ENCODE results near the gene RAPGEF4.

RAPGEF4 gene

DNA sequence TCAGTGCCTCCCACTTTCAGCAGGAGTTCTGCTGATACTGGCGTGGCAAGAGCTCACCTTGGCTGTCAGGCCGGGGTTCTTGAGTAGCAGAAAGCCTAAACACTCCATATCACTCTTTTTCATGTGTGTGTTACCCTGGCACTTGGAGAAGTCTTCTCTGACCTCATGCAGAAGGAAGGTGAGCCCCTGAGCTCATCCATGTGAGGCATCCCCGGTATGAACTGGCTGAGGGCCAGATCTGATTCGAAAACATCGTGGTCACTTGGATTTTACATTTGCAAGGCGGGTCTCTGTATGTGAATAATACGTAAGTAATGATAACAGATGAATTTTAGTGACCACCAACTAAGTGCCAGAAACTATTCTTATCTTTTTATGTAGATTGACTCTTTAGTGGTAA lies 93.6 kb downstream of the RAPGEF4 start:
- DNase-seq = no peak

GRCh38 chr2:172830482-172830881 lies 94.8 kb downstream of the RAPGEF4 start:
- no peak for DNase-seq

DNA sequence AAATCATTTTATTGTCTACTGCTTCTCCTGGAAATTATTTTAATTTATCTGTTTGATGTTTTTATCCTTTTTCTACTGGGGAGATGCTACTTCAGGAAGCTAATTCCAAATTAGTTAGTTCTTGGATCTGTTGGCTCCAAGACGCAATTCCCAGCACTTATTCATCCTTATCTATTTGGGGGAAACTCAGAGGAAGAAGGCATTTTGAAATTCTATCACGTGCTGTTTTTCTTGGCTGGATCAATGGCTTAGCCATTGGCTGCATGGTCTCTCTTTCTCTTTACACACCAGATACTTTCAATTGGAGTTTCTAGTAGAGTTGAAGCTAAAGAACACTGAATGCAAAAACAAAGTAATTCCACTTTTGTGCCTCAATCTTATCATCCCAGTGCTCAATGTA lies 98.3 kb downstream of the RAPGEF4 start:
- no peak for DNase-seq

DNA sequence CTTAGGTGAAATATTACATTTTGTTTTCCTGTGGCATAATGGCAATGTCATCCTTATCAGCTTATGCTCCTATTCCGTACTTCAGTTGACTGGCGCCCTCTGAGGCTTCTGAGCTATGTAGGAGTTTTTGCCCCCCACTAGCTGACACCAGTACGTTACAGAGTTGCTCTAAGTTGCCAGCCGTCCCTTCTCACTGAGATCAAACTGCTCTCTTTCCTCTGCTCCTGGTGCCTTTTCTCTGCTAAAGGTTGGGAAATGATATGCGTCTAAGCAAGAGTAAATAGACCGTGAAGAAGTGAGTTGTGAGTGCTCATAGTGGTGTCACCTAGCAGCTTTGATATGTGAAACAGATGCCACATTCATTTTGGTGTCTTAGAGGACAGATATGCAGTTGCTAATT lies 99.2 kb downstream of the RAPGEF4 start:
- DNase-seq = no peak

DNA sequence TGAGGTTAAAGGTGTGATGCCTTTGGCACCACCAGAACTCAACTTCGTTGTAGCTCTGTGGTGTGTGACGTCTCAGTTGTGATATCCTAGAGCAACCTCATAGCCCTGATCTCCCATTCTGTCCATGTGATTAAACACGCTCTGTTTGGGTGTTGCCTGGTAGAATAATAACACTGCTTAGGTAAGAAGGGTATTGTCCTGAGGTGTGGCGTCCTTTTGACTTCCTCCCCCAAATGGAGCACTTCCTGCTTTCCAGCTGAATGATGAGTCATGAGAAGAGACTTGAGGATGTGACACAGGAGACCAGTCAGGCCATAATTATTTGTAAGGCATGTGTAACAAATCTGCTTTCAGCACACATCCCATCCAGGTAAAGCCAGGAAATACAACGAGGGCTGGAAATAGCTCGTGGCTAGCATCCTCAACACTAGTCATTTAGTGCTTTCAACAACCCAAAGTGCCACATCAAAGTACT lies 100.7 kb downstream of the RAPGEF4 start:
- DNase-seq = no peak

- no peak for DNase-seq
These were observed 101.2 kb downstream of the RAPGEF4 start for GRCh38 chr2:172836827-172837226.

GRCh38 chr2:172839446-172839845 lies 103.8 kb downstream of the RAPGEF4 start:
- DNase-seq = no peak

DNA sequence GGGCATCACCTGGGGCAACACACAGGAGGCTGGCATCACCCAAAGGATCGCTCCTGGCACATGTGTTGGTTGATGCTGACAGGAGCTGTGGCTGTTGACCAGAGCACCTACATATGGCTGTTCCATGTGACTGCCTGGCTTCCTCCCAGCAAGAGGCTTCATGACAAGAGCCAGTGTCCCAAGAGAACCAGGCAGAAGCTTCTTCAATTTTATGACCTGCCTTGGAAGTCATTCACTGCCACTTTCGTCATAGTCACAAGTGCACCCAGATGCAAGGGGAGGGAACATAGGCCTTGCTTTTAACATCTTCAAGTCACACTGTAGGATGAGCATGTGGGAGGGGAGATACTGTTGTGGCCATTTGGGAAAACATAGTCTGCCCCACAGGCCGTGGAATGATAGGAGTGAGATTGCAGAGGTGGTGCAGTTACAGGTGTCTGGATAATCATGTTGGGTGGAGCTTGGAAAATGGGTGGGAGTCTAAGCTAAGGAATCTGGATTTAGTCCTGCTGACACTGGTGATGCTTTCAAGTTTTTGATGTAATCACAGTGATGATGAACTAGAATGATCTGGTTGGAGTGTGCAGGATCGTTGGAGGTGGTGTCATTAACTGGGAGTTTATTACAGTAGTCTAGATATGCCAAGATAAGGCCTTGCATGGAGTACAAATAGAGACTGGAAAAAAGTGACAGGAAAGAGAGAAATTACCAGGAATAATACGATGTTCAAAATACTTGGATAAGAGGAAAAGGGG lies 107.0 kb downstream of the RAPGEF4 start:
- DNase-seq = no peak

- DNase-seq = no peak
These were observed 107.6 kb downstream of the RAPGEF4 start for GRCh38 chr2:172843266-172843582.

DNA sequence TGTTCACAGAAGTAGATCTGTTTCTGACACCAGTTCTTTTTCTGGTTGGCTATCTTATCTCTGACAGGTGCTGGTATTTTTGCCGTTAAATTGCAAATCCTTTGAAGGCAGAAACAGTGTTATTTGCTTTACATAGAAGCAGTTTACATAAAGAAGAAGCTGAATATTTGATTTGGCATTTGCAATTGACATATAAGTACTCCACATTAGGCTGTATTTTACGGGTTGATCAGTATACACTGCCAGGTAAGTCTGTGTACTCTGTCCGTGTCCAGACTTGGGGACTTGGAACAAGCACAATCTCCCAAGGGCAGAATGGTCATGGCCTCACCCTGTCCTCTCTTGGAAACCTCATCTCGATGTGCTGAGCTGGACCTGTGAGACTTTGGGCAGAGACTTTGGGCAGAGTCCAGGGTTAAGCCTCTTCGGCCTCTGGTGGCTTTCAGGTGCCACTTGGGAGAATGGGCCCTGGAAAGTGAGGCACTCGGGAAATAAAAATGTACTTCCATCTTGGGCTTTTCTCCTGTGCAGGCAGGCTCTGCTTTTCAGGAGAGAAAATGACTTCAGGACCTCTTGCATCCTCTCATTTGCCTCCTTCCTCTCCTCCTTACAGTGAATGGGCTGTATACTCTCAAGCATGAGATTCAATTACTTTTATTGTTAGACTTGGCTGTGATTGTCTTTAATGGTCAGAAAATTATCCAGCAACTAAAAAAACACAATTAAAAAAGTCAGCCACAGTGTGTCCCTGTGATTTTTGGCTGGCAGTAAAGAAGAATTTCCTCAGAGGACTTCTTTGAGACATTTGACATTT lies 108.5 kb downstream of the RAPGEF4 start:
- DNase-seq = no peak

- DNase-seq = no peak
These were observed 109.5 kb downstream of the RAPGEF4 start for GRCh38 chr2:172845028-172845630.

DNA sequence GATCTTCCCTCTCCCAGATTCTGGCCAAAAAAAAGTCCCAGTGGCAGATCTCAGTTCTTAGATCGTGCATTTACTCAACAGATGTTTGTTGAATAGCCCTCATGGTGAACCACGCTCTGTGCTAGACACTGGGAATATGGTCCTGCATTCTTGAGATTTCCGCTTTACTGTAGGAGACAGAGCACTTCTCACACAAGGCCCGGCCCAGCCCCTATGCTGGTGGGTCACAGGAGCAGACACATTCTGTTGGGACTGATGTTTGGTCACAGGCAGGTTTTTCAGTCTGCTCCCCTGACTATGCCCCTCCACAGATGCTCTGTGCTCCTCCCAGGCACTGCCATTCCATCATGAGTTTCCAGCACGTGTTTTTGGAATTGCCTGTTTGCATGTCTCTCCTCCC lies 110.9 kb downstream of the RAPGEF4 start:
- DNase-seq = no peak

DNA sequence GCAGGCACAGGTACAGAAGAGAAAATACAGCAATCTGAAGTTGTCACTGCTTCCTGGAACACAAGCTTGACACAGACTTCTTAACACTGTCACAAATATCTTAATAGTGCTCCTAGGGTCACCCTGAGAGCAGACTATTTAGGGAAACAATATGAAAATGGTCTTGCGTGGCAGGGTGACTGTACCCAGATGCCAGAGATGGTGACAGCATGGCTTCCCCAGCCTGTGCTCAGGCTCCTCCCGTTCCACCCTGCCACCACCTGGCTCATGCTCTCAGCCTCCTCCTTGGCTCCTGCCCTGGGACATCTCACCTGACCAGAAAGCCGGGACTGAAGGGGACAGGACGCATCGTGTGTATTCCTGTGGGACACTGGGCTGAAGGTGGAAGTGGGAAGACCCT lies 111.5 kb downstream of the RAPGEF4 start:
- DNase-seq = no peak

GRCh38 chr2:172848519-172848918 lies 112.9 kb downstream of the RAPGEF4 start:
- no peak for DNase-seq

DNA sequence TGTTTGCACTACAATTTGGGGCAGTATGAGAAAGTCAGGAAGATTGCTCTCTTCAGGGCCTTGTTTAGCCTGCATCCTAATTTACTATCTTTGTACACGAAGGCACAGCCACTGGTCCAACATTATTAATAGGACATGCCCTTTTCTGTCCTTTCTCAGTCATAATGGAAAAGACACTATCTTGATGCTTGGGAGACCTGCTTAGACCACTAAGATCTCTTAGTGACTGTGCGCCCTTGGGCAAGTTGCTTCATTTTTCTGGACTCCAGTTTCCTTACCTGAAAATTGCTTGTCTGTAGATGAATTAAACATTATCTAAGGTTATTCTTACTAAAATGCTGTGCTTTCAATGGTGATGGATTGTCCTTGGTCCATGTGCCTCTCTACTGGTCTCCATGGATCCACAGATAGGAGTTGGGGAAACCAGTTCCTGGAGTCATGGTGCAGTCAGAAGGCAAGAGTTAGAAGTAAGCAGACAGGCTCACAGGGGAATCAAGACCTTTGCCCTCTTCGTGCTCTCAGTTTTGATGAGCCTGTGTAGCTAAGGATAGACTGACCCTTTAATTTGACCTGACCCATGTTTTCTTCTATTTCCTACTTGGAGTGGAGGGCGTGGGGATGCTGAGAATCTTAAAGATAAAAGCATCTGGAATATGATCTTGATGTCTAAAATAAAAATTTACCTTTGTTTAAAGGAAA lies 114.0 kb downstream of the RAPGEF4 start:
- no peak for DNase-seq

- no peak for DNase-seq
These were observed 119.9 kb downstream of the RAPGEF4 start for GRCh38 chr2:172855588-172855987.

- DNase-seq = no peak
These were observed 121.0 kb downstream of the RAPGEF4 start for GRCh38 chr2:172856606-172857005.

DNA sequence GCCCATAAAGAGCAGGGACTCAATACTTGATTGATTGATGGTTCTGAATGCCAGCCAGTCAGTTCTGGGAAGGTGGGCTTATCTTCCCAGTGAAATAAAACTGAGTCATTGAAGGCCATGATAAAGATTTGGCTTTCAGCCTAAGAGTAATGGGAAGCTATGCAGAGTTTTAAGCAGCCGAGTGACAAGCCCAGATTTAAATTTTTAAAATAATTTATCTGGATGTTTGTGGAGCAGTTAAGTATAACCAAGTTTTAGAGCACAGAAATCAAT lies 122.8 kb downstream of the RAPGEF4 start:
- no peak for DNase-seq

GRCh38 chr2:172859581-172860335 lies 124.1 kb downstream of the RAPGEF4 start:
- DNase-seq = no peak

DNA sequence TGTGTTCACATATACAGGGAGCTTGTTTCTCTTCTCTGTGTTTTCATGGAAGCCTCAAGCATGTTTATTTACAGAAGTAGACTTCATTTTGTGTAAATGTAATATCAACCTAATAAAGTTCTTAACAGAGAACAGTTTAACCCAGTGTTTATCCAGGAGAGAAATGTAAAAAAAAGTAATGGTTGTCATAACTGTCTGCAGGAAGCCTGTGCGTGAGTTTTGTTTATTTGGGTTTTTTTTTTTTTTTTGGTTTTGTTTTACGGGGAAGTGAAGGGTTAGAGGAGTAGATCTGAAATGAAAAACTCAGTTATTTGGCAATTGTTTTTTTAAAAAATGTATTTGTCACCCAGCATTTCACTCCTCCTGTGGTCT lies 124.7 kb downstream of the RAPGEF4 start:
- no peak for DNase-seq

GRCh38 chr2:172861098-172861497 lies 125.5 kb downstream of the RAPGEF4 start:
- DNase-seq = no peak

DNA sequence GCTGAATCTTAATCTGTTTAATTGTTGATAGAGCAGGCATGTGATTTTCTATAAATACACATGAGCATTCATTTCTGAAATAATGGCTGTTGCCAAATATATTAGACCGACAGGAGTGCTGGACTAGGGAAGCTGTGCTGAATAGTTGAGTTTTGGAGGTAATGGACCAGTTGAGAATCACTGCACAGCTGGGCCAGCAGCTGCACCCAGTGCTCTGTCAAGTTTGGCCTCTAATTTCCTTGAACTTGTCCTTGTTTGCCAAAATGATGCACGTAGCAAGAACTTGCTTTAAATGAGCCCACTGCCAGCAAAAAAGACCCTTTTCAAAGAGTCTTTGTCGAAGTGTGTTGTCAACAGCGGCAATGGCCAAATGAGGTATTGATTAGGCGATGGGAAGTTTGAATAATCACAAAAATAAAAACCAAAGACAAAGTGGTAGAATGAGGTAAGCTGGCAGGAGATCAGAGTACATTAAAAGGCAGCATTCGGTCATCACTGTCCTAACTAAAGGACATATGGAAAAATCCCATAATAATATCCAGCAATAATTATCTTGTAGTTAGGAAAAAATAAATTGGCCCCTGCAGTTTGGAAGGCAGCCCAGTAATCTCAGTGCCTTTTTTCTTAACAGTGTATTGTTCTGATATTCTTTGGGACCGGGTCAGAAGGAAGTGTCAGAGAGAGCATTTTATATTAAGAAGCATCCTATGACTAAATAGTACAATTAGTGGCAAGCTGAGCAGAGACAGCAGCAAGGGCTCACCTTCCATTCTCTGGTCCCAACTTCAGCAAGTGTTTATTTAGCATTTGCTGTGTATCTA lies 126.2 kb downstream of the RAPGEF4 start:
- no peak for DNase-seq
